Measurements from ENCODE around the gene HCRTR1.

The HCRTR1 gene

DNA sequence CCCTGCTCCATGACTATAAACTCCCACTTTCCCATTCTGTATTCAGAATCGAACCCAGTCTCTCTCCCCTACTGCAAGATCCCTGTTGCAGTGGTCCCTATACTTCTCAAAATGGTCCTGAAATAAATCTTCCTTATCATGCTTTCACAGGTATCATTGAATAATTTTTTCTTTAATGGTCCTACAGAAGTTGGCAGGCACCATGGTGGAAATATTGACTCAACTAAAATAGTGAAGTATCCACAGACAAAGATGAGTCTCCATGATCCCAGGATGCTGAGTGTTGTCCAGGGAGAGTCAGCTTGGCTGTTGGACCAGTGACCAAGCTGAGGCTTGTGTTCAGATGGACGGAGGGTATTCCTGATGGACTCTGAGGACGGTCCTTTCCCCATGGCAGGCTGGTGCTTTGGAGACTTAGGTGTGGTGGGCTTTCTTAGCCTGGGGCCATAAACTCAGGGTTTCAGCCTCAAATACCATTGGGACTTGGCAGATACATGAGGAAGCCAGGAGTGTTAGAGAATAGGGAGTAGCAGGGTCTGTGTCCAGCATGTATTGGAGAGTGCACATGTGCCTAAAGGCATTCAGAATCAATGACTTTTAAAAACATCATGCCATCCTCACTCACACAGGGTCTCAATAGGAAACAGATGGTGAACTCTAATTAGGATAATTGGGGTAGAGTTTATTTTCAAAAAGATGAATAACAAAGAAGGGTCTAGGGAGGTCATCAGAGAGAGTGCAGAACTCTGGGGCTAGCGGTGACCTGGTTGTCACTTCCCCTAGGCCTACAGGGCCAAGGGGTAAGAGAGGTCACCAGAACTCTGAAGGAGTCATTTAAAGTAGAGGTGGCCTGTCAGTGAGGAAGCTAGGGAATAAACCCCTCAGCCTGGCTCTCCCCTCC lies 21.4 kb upstream of the HCRTR1 start:
- Histone ChIP-seq H3K4me3 (ENCODE audit: low read depth, low read length) (no peak overlapping the region), H3K36me3 (replicated peaks) (no peaks in the 10 kb centered on the region), H3K27ac (no peak overlapping the region), H3K27me3 (replicated peaks) (no peaks in the 10 kb centered on the region)
- TF ChIP-seq, protein P1, sequence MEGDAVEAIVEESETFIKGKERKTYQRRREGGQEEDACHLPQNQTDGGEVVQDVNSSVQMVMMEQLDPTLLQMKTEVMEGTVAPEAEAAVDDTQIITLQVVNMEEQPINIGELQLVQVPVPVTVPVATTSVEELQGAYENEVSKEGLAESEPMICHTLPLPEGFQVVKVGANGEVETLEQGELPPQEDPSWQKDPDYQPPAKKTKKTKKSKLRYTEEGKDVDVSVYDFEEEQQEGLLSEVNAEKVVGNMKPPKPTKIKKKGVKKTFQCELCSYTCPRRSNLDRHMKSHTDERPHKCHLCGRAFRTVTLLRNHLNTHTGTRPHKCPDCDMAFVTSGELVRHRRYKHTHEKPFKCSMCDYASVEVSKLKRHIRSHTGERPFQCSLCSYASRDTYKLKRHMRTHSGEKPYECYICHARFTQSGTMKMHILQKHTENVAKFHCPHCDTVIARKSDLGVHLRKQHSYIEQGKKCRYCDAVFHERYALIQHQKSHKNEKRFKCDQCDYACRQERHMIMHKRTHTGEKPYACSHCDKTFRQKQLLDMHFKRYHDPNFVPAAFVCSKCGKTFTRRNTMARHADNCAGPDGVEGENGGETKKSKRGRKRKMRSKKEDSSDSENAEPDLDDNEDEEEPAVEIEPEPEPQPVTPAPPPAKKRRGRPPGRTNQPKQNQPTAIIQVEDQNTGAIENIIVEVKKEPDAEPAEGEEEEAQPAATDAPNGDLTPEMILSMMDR (IDR thresholded peaks at IDR 0.05; ENCODE audit: low read depth, low read length, missing control alignments), result no peak
- no peak for DNase-seq
- in situ Hi-C loops (cut with HindIII; ENCODE audit: low pct_ligation_motif_present, low sequenced_read_pairs), result no loop called here

DNA sequence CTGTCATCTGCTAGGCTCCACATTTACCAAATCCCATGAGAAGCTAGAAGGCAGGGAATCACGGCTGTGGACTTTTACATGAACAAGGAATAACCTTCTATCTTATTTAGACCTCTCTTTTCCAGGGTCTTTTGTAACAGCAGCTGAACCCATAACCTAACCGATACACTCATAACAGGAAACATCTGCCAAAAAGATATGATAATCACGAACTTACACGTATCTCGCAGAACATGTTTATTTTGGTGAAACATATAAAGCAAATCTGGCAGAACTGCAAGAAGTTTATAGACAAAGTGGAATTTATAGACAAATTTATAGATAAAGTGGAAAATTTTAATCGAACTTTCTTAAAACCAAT lies 20.8 kb upstream of the HCRTR1 start:
- in situ Hi-C loops (cut with HindIII; ENCODE audit: low pct_ligation_motif_present, low sequenced_read_pairs), result no loop called here
- no peak overlapping the region for H3K4me3 ChIP-seq (ENCODE audit: low read depth, low read length)
- no peaks in the 10 kb centered on the region for H3K27me3 ChIP-seq (replicated peaks)
- no peak overlapping the region for H3K27ac ChIP-seq
- no peak for DNase-seq
- TF ChIP-seq, protein P1 (IDR thresholded peaks at IDR 0.05; ENCODE audit: low read depth, low read length, missing control alignments), result no peak
- H3K36me3 ChIP-seq (replicated peaks), result no peaks in the 10 kb centered on the region

DNA sequence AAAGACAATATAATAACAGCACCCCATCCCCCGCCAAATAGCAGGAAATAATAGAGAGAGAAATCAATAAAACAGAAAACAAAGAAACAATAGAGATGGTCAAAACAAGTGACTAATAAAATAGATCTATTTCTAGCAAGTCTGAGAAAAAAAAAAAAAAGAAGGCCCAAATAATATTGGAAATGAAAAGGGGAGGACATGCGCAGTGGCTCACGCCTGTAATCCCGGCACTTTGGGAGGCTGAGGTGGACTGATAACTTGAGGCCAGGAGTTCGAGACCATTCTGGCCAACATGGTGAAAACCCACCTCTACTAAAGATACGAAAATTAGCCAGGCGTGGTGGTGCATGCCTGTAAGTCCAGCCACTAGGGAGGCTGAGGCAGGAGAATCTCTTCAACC lies 18.5 kb upstream of the HCRTR1 start:
- in situ Hi-C loops (cut with HindIII; ENCODE audit: low pct_ligation_motif_present, low sequenced_read_pairs), result no loop called here
- Histone ChIP-seq H3K4me3 (ENCODE audit: low read depth, low read length) (no peak overlapping the region), H3K27ac (no peak overlapping the region), H3K27me3 (replicated peaks) (no peaks in the 10 kb centered on the region), H3K36me3 (replicated peaks) (no peaks in the 10 kb centered on the region)
- DNase-seq, result no peak
- TF ChIP-seq, protein P1 (IDR thresholded peaks at IDR 0.05; ENCODE audit: low read depth, low read length, missing control alignments), result no peak

DNA sequence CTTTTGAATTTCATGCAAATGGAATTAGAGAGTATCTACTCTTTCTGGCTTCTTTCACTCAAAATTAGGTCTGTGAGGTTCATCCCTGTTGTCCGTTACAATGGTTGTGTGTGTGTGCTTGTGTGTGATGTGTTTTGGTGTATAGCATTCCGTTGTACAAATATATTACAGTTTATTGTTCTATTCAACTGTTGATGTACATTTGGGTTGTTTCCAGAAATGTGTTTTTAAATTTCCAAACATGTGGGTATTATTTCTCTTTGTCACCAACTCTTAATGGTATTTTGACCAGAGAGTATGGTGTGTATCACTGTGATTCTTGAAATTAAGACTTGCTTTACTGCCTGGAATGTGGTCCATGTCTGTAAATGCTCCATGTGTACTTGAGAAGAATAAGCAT lies 16.8 kb upstream of the HCRTR1 start:
- no peaks in the 10 kb centered on the region for H3K36me3 ChIP-seq (replicated peaks)
- no peak overlapping the region for H3K27ac ChIP-seq
- in situ Hi-C loops (cut with HindIII; ENCODE audit: low pct_ligation_motif_present, low sequenced_read_pairs), result no loop called here
- no peak overlapping the region for H3K4me3 ChIP-seq (ENCODE audit: low read depth, low read length)
- H3K27me3 ChIP-seq (replicated peaks), result no peaks in the 10 kb centered on the region
- DNase-seq, result no peak
- TF ChIP-seq, protein P1 (IDR thresholded peaks at IDR 0.05; ENCODE audit: low read depth, low read length, missing control alignments), result no peak

DNA sequence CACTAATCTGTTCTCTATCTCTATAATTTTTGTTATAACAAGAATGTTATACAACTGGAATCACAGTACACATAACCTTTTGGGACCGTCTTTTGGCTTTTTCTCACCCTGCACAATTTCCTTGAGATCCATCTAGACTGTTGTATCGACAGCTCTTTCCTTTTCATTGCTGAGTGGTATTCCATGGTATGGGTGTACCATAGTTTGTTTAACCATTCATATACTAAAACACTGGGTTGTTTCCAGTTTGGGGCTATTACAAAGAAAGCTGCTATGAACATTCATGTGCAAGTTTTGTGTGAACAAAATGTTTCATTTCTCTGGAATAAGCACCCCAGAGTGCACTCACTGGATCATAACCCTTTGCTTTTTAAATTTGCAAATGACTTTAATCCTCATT lies 15.4 kb upstream of the HCRTR1 start:
- Histone ChIP-seq H3K36me3 (replicated peaks) (no peaks in the 10 kb centered on the region), H3K4me3 (ENCODE audit: low read depth, low read length) (no peak overlapping the region), H3K27me3 (replicated peaks) (no peaks in the 10 kb centered on the region), H3K27ac (no peak overlapping the region)
- TF ChIP-seq, protein P1 (IDR thresholded peaks at IDR 0.05; ENCODE audit: low read depth, low read length, missing control alignments), result no peak
- in situ Hi-C loops (cut with HindIII; ENCODE audit: low pct_ligation_motif_present, low sequenced_read_pairs), result no loop called here
- no peak for DNase-seq

Data from brain microvascular endothelial cell (primary cell).